ENCODE data around the gene CLNK. TPM values are rescaled to one million over a fixed set of nuclear protein-coding genes. Genes with fewer than 3 reads are reported as not detected.

The CLNK gene
- total RNA-seq, 1 experiment from 2014 or later: not detected

DNA sequence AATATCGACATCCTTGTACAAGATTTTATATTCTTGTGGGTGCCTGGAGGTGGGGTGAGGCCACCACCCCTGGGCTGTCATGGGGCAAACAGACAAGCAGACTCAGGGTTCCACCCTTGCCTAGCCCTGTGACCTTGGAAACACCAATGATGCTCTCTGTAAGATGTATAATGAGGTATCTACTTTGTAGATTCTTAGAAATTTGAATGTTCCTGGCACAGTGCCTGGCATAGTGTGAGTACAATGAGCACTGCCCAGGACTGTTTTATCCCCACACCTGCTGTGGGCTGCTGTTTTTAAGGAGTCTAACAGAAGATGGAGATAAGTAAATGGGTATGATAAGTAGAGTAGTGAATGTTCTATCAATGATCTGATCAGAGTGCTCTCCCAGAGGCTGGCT, 230.4 kb downstream of the CLNK start:
- H3K23ac ChIP-seq (ENCODE audit: insufficient read length, low read depth, low read length): no peak overlapping the region
- H3K4me2 ChIP-seq (ENCODE audit: insufficient read depth, insufficient read length, low read length): no peak overlapping the region
- H3K27me3 ChIP-seq (ENCODE audit: insufficient read depth, low read length): peaks cover 19% of the 10 kb centered on the region
- H3T11ph ChIP-seq (ENCODE audit: low read length): no peak overlapping the region
- H2BK20ac ChIP-seq (ENCODE audit: low read depth, low read length, poor library complexity, severe bottlenecking): no peak overlapping the region
- no peak overlapping the region for H2BK12ac ChIP-seq (ENCODE audit: insufficient read length, low read depth, low read length)
- no peak overlapping the region for H2AFZ ChIP-seq (ENCODE audit: low read length)
- no peak overlapping the region for H4K91ac ChIP-seq (ENCODE audit: insufficient read length, low read depth, low read length)
- no peak overlapping the region for H3K4me3 Mint-ChIP-seq
- H3K23me2 ChIP-seq (ENCODE audit: insufficient read length, low read depth, low read length, poor library complexity, severe bottlenecking): peaks cover 7% of the 10 kb centered on the region
- peaks cover 6% of the 10 kb centered on the region; the same call in 1 of the 2 replicates for H3K4me1 ChIP-seq (ENCODE audit: insufficient read depth, low read length)
- H4K5ac ChIP-seq (ENCODE audit: insufficient read length, low read depth, low read length): no peak overlapping the region
- H2BK120ac ChIP-seq (ENCODE audit: low read depth, low read length, poor library complexity, severe bottlenecking): no peak overlapping the region
- no peak overlapping the region for H3K4ac ChIP-seq (ENCODE audit: low read depth, low read length)
- no peak overlapping the region for H4K8ac ChIP-seq (replicated peaks; ENCODE audit: insufficient read length, low read depth, low read length)
- H3K9me3 ChIP-seq (ENCODE audit: control insufficient read depth, low read depth, low read length): no peaks in the 10 kb centered on the region
- peaks cover 27 to 29% of the 10 kb centered on the region in 2 experiments for H3K4me1 Mint-ChIP-seq
- no peaks in the 10 kb centered on the region for H3K79me2 ChIP-seq (ENCODE audit: insufficient read depth, low read length)
- no peak overlapping the region for H3K18ac ChIP-seq (ENCODE audit: insufficient read length, low read depth, low read length)
- no peak overlapping the region for H3K56ac ChIP-seq (ENCODE audit: insufficient read length, low read depth, low read length)
- H2AK5ac ChIP-seq (ENCODE audit: insufficient read length, low read length): no peak overlapping the region
- H3K79me1 ChIP-seq (ENCODE audit: insufficient read depth, low read depth, low read length, poor library complexity, severe bottlenecking): no peaks in the 10 kb centered on the region
- H4K20me1 ChIP-seq (ENCODE audit: control insufficient read depth, insufficient read depth, insufficient read length): no peaks in the 10 kb centered on the region
- H3K9ac ChIP-seq (ENCODE audit: extremely low read depth, insufficient read length, low read length): no peak overlapping the region
- H3K9me3 Mint-ChIP-seq: peaks cover 0 to 3% of the 10 kb centered on the region in 2 experiments; a peak in 2 of 5 replicates
- no peak for DNase-seq
- H2BK15ac ChIP-seq (ENCODE audit: low read depth, low read length): no peak overlapping the region
- no peak overlapping the region for H3K14ac ChIP-seq (ENCODE audit: insufficient read depth, low read length)
- no peak for TF ChIP-seq CTCF (conservative IDR thresholded peaks at IDR 0.05)
- no peak overlapping the region for H3K27ac ChIP-seq (ENCODE audit: insufficient read length, low read depth, low read length)
- no peak overlapping the region for H3K27ac Mint-ChIP-seq
- WGBS (ENCODE audit: extremely low coverage, insufficient read length, low lambda C conversion rate): no CpG with 5 or more reads among the region's 1 CpG
- H3K27me3 Mint-ChIP-seq (ENCODE audit: low read depth): peaks cover 35% of the 10 kb centered on the region
- peaks cover 22 to 42% (median 38%) of the 10 kb centered on the region in 3 experiments for H3K36me3 Mint-ChIP-seq (ENCODE audit: insufficient read depth in 1 of 3, low read depth in 3 of 3)
- no peak overlapping the region for H2BK5ac ChIP-seq (ENCODE audit: insufficient read length, low read length)

Data from H9 (cell line).